D721Med (cell line): Measurements from ENCODE around the gene SH2B3.

Source experiments
- DNase-seq: peaks from one replicate; pipeline ENCODE4 v3.0.0; 2011; ENCODE audit warnings: low spot score; ENCODE audit not compliant: insufficient read length
- FAIRE-seq: peaks from 2 replicates; lab custom pipeline; 2011; peaks lifted over from hg19 to GRCh38; lab: Jason Lieb, UNC
- CTCF ChIP-seq: IDR thresholded peaks from 2 replicates; pipeline ENCODE4 v1.5.1; 2012; ENCODE audit warnings: mild to moderate bottlenecking, control low read depth; ENCODE audit not compliant: insufficient read depth; ENCODE audit errors: missing control alignments

The SH2B3 gene

GRCh38 chr12:111451232-111451631, 45.5 kb downstream of the SH2B3 start:
- TF ChIP-seq CTCF = no peak
- FAIRE-seq = no peak
- DNase-seq = no peak

DNA sequence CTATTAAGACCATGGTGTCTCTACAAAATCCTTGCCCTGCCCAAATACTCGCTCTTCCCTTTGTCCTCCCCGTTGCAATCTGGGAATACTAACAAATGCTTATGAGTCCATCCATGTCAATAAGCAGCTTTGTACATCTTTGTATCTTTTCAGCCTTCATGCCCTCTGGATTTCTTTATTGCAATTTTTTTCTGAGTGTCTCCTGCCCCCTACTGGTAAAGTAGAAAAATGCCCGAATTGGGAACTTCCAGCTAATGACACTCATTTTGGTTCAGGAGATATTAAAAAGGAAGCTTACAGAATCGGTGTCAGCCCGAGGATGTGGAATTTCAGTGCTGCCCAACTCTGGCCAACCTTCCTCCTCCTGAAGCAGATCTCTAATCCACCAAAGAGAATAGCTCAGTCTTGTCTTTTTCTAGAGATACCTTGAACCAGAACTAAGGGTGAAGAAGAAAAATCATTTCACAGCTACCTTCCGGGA, 46.0 kb downstream of the SH2B3 start:
- DNase-seq (no peak), FAIRE-seq (no peak)
- peak; percentile 80 for TF ChIP-seq CTCF

- FAIRE-seq = no peak
- TF ChIP-seq CTCF = no peak
- DNase-seq = no peak
Observed at GRCh38 chr12:111453071-111453989, 47.6 kb downstream of the SH2B3 start.

- no peak for FAIRE-seq
- DNase-seq = no peak
- TF ChIP-seq CTCF = no peak
Observed at GRCh38 chr12:111454311-111454710, 48.6 kb downstream of the SH2B3 start.

GRCh38 chr12:111454716-111455447, 49.2 kb downstream of the SH2B3 start:
- no peak for FAIRE-seq
- DNase-seq = no peak
- TF ChIP-seq CTCF = no peak

GRCh38 chr12:111455448-111456320, 50.0 kb downstream of the SH2B3 start:
- no peak for DNase-seq
- no peak for TF ChIP-seq CTCF
- no peak for FAIRE-seq
